Esophagus (tissue), 2 donors: ENCODE data around the gene JMJD8. TPM values are rescaled to one million over a fixed set of nuclear protein-coding genes. Genes with fewer than 3 reads are reported as not detected.

ENCODE experiments used
- H3K27ac ChIP-seq, 2 donors: one replicate each; pipeline ENCODE4 v1.5.1; 2013; ENCODE audit warnings: low read depth in 2 of 2, mild to moderate bottlenecking in 2 of 2, inconsistent platforms in 1 of 2, low read length in 1 of 2, moderate library complexity in 1 of 2
- H3K27me3 ChIP-seq, 2 donors: one replicate each; pipeline ENCODE4 v1.6.1; 2013; ENCODE audit warnings: low read length in 2 of 2, control low read depth in 1 of 2, mild to moderate bottlenecking in 1 of 2; ENCODE audit not compliant: insufficient read depth in 2 of 2, control insufficient read depth in 1 of 2
- H3K36me3 ChIP-seq, 2 donors: one replicate each; pipeline ENCODE4 v1.6.1; 2013; ENCODE audit warnings: low read length in 1 of 2; ENCODE audit not compliant: control insufficient read depth in 2 of 2, insufficient read depth in 2 of 2
- H3K4me1 ChIP-seq, 2 donors: one replicate each; pipeline ENCODE4 v1.6.1; 2013; ENCODE audit warnings: low read length in 1 of 2; ENCODE audit not compliant: control insufficient read depth in 2 of 2, insufficient read depth in 2 of 2
- H3K4me3 ChIP-seq, 2 donors: one replicate each; pipeline ENCODE4 v1.5.1; 2013; ENCODE audit warnings: low read length in 2 of 2, mild to moderate bottlenecking in 2 of 2, low read depth in 1 of 2, moderate library complexity in 1 of 2
- H3K9me3 ChIP-seq, 2 donors: one replicate each; pipeline ENCODE4 v1.6.1; 2013; ENCODE audit warnings: mild to moderate bottlenecking in 2 of 2, low read depth in 1 of 2, low read length in 1 of 2, moderate library complexity in 1 of 2; ENCODE audit not compliant: control insufficient read depth in 2 of 2, insufficient read depth in 1 of 2
- WGBS, 2 donors: extraction: QIAGEN DNeasy Blood & Tissue Kit; methylation state at CpG; one replicate each; pipeline ENCODE4 v1.1.7; 2013; 5-methylcytosine and 5-hydroxymethylcytosine counted together
- polyA plus RNA-seq, 2 donors: library from polyadenylated mRNA; stranded (reverse); fragments of 200-250 nt; gene quantifications; one replicate each; pipeline ENCODE4 v1.2.3, GENCODE V29; 2013
- donor health status: healthy with polysubstance abuse.
- donor health status: Bipolar disorder and iron deficiency.

JMJD8 gene
- polyA plus RNA-seq, 2 donors = 41.0 to 55.4 TPM

GRCh38 chr16:672851-673250 is 11.3 kb downstream of the JMJD8 start:
- Histone ChIP-seq H3K27me3 (no peaks in the 10 kb centered on the region), H3K9me3 (no peaks in the 10 kb centered on the region), H3K27ac (no peak overlapping the region), H3K4me1 (peaks cover 13 to 40% of the 10 kb centered on the region in 2 donors), H3K36me3 (peaks cover 20 to 48% of the 10 kb centered on the region in 2 donors), H3K4me3 (no peak overlapping the region)
- 89 to 94% methylated on average over 21 of the region's 21 CpGs for WGBS, 2 donors

DNA sequence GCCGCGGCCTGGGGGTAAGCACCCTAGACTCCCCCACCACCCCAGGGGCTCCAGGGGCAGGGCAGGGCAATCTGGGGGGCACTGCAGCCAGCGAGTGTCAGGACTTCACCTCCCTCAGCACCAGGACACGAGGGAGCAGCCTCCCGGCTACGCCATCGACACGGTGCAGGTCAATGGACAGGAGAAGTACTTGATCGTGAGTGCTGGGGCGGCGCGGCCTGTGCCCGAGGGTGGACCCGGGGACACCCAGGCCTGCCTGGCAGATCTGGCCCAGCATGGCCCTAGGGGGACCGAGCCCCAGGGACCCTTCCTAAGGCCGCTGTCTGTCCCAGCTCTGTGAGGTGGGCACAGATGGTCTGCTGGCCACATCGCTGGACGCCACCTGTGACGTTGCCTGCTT is 11.8 kb downstream of the JMJD8 start:
- H3K36me3 ChIP-seq = peaks cover 20 to 48% of the 10 kb centered on the region in 2 donors
- 93 to 94% methylated on average over 19 of the region's 19 CpGs for WGBS, 2 donors
- H3K27ac ChIP-seq = no peak overlapping the region
- no peaks in the 10 kb centered on the region for H3K9me3 ChIP-seq
- no peaks in the 10 kb centered on the region for H3K27me3 ChIP-seq
- H3K4me3 ChIP-seq = no peak overlapping the region
- peaks cover 14 to 38% of the 10 kb centered on the region in 2 donors for H3K4me1 ChIP-seq

DNA sequence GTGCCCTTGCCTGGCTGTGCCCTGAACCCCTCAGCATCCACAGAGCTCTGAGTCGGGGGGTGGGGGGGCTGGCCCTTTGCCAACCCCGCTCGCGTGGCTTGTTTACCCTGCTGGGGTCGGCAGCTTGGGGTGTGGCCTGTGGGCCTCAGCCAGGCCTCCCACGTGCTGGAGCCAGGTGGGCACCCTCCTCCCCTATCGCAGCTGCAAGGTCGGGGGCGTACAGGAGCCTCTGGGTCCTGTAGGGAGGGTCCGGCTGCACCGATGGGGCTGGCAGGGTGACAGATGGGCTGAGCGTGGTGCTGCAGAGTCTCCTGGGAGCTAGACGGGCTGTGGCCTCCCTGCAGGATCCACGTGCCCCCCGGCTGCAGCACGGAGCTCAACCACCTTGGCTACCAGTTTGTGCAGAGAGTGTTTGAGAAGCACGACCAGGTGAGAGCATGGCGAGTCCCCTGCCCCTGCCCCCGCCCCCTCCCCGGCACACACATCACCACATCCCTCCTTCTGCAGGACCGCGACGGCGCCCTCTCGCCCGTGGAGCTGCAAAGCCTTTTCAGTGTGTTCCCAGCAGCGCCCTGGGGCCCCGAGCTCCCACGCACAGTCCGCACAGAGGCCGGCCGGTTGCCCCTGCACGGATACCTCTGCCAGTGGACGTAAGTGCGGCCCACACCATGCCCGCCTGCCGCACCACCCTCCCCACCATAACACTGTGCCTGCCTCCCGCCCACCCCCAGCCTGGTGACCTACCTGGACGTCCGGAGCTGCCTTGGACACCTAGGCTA is 12.6 kb downstream of the JMJD8 start:
- no peak overlapping the region for H3K4me3 ChIP-seq
- peaks cover 20 to 48% of the 10 kb centered on the region in 2 donors for H3K36me3 ChIP-seq
- H3K27me3 ChIP-seq = no peaks in the 10 kb centered on the region
- H3K4me1 ChIP-seq = peaks cover 18 to 36% of the 10 kb centered on the region in 2 donors
- H3K9me3 ChIP-seq = no peaks in the 10 kb centered on the region
- 82 to 87% methylated on average over 35 to 40 of the region's 40 CpGs for WGBS, 2 donors
- H3K27ac ChIP-seq = no peak overlapping the region

- Histone ChIP-seq H3K27me3 (no peaks in the 10 kb centered on the region), H3K36me3 (peaks cover 20 to 55% of the 10 kb centered on the region in 2 donors), H3K9me3 (no peaks in the 10 kb centered on the region), H3K27ac (no peak overlapping the region), H3K4me3 (no peak overlapping the region), H3K4me1 (peaks cover 17 to 31% of the 10 kb centered on the region in 2 donors)
- WGBS, 2 donors = 90% methylated on average over 49 to 52 of the region's 52 CpGs
These were observed 13.4 kb downstream of the JMJD8 start for GRCh38 chr16:670485-671352.

- Histone ChIP-seq H3K27ac (no peak overlapping the region), H3K4me1 (peaks cover 12 to 24% of the 10 kb centered on the region in 2 donors), H3K9me3 (no peaks in the 10 kb centered on the region), H3K4me3 (no peak overlapping the region), H3K27me3 (no peaks in the 10 kb centered on the region), H3K36me3 (peaks cover 20 to 55% of the 10 kb centered on the region in 2 donors)
- WGBS, 2 donors = 92 to 95% methylated on average over 13 of the region's 13 CpGs
These were observed 14.5 kb downstream of the JMJD8 start for GRCh38 chr16:669666-670065.

- Histone ChIP-seq H3K4me3 (peak overlapping the region; percentile 67 to 88), H3K4me1 (peaks cover 12 to 24% of the 10 kb centered on the region in 2 donors), H3K27me3 (no peaks in the 10 kb centered on the region), H3K27ac (peak overlapping the region; percentile 70 to 87), H3K9me3 (no peaks in the 10 kb centered on the region), H3K36me3 (peaks cover 20 to 48% of the 10 kb centered on the region in 2 donors)
- WGBS, 2 donors = 7 to 8% methylated on average over 48 to 50 of the region's 50 CpGs
These were observed 15.5 kb downstream of the JMJD8 start for GRCh38 chr16:668519-669171.

GRCh38 chr16:667780-668518 is 16.2 kb downstream of the JMJD8 start, which contains the start of gene RHOT2:
TSS of gene RHOT2 (plus strand) at chr16:668132. CDS start at chr16:668200, 68 bp downstream.
- Histone ChIP-seq H3K4me3 (peak within 1 kb of the TSS; percentile 67 to 88), H3K27me3 (no peaks in the 10 kb centered on the region), H3K27ac (peak within 1 kb of the TSS; percentile 70 to 87), H3K4me1 (peaks cover 12 to 24% of the 10 kb centered on the region in 2 donors), H3K9me3 (no peaks in the 10 kb centered on the region), H3K36me3 (peaks cover 20 to 41% of the 10 kb centered on the region in 2 donors)
- WGBS, 2 donors = 1% methylated on average over 49 to 78 of the region's 78 CpGs

DNA sequence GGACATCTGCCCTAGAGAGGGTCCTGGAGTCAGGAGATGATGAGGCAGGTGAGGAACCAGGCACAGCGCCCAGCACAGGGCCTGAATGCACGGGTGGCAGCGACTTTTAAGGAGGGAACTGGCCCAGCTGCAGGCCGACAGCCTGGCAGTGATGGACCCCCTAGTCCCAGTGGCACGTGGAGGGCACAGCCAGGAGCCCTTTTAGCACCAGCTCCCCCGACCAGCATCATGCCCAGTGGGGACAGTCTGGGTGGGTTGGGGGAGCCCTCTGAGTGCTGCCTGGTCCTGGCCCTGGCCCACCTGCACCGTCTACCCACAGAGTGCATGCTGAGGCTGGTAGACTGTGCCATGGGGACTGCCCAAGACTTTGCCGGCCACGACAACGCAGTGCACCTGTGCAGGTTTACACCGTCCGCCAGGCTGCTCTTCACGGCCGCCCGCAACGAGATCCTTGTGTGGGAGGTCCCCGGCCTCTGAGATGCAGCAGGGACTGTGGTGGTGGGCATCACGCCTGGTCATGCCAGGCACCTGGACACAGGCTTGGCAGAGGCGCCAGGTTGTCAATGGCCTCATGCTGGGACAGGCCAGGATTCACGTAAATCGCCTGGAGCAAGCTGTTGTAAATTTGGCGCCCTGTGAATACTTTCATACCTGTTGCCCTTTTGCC is 16.9 kb downstream of the JMJD8 start:
- Histone ChIP-seq H3K27me3 (no peaks in the 10 kb centered on the region), H3K4me1 (peaks cover 12 to 19% of the 10 kb centered on the region in 2 donors), H3K9me3 (no peaks in the 10 kb centered on the region), H3K4me3 (no peak overlapping the region), H3K36me3 (peaks cover 16 to 34% of the 10 kb centered on the region in 2 donors), H3K27ac (peak overlapping the region; percentile 58 to 70)
- 63 to 79% methylated on average over 22 of the region's 22 CpGs for WGBS, 2 donors
